Fibroblast of pulmonary artery (primary cell): ENCODE data around the gene RFPL4A.
"Not testable (repeated sequence)": the region's sequence is repeated elsewhere in the genome, so short reads cannot be mapped to it uniquely, and the experiment has no call there.

ENCODE experiments used
- DNase-seq: peaks from one replicate; pipeline ENCODE4 v3.0.0-alpha.2; 2010; ENCODE audit warnings: low read depth
- H3K4me3 ChIP-seq: replicated peaks from 2 replicates; pipeline ENCODE4 v1.5.1; 2011; ENCODE audit warnings: low read depth, mild to moderate bottlenecking, control low read depth, low read length, moderate library complexity
- CTCF ChIP-seq: IDR thresholded peaks from 2 replicates; pipeline ENCODE4 v1.5.1; 2011; ENCODE audit warnings: mild to moderate bottlenecking, control low read depth, low read length, inconsistent platforms; ENCODE audit errors: missing control alignments

Gene RFPL4A

DNA sequence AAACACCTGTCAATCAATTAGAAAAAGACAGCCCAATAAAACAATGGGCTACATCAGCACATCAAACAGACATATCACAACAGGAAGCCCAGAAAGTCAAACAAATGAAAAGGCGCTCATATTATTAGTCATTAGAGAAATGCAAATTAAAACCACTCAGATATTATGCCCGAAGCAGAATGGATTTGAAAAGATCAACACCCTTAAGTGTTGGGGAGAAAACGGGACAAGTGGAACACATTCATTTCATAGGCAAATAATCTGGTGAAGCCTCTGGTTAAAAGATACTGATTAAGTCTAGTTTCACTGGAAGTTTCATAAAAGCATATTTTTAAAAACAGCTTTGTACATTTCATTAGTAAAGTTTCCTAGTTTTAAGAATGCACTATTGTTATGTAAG, 38.1 kb upstream of the RFPL4A start:
- TF ChIP-seq CTCF: no peak
- H3K4me3 ChIP-seq: no peak overlapping the region
- no peak for DNase-seq

DNA sequence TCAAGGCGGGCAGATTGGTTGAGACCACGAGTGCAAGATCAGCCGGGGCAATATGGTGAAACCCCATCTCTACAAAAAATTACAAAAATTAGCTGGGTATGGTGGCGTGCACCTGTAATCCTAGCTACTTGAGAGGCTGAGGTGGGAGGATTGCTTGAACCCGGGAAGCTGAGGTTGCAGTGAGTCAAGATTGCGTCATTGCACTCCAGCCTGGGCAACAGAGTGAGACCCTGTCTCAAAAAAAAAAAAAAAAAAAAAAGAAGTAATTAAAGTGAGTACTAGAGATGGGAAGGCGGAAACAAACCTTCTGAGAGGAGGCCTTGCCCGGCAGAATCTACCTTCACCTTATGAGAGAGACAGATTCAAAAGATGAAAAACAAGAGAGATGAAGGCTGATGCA, 35.4 kb upstream of the RFPL4A start:
- H3K4me3 ChIP-seq: no peak overlapping the region
- DNase-seq: no peak
- TF ChIP-seq CTCF: no peak

DNA sequence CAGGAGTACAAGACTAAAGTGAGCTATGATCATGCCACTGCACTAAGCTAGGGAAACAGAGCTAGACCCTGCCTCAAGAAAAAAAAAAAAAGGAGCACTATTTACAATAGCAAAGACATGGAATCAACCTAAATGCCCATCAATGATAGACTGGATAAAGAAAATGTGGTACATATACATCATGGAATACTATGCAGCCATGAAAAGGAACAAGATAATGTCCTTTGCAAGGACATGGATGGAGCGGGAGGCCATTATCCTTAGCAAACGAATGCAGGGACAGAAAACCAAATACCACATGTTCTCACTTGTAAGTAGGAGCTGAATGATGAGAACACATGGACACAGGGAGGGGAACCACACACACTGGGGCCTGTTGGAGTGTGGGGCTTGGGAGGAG, 28.5 kb upstream of the RFPL4A start:
- H3K4me3 ChIP-seq, DNase-seq: not testable (repeated sequence)

- TF ChIP-seq CTCF: no peak
Observed at GRCh38 chr19:55738302-55738701, 20.6 kb upstream of the RFPL4A start, which contains the start of gene NLRP9. Gene NLRP9 (minus strand): TSS chr19:55738402. CDS start chr19:55738374, 28 bp downstream.

GRCh38 chr19:55750715-55751114, 8.2 kb upstream of the RFPL4A start:
- no peak overlapping the region for H3K4me3 ChIP-seq
- TF ChIP-seq CTCF: no peak

More at GRCh38 chr19:55738302-55738701, 20.6 kb upstream of the RFPL4A start, which contains the start of gene NLRP9:
- H3K4me3 ChIP-seq: no peak within 1 kb of the TSS
- no peak for DNase-seq

DNA sequence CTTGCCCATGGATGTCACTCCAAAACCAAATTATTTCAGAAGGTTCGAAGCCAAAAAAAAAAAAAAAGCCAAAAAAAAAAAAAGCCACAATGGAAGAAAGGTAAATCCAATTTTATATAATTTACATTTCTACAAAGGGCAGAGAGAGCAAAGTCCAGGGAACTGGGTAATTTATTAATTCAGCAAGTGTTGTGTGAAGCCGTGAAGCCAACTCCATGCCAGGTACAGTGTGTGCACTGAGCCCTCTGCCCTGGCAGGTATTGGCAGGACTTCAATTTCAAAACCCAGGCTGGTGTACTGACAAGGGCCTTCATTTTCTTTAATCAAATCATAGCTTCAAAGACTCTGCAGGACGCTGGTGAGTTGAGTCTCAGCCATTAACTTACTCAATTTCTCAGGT, 5.5 kb upstream of the RFPL4A start:
- DNase-seq: no peak
- no peak overlapping the region for H3K4me3 ChIP-seq
- no peak for TF ChIP-seq CTCF

More at GRCh38 chr19:55750715-55751114, 8.2 kb upstream of the RFPL4A start:
- no peak for DNase-seq

- not testable (repeated sequence) for DNase-seq, H3K4me3 ChIP-seq
Observed at GRCh38 chr19:55756808-55757207, 2.1 kb upstream of the RFPL4A start.

- no peak for DNase-seq
Observed at GRCh38 chr19:55766466-55766865, 7.6 kb downstream of the RFPL4A start.

GRCh38 chr19:55768818-55769217, 9.9 kb downstream of the RFPL4A start, which contains the start of gene RFPL4AL1:
Gene RFPL4AL1 (plus strand): TSS chr19:55769118. CDS start chr19:55771805, 2,687 bp downstream.
- DNase-seq, H3K4me3 ChIP-seq: not testable (repeated sequence)

More at GRCh38 chr19:55766466-55766865, 7.6 kb downstream of the RFPL4A start:
- no peak overlapping the region for H3K4me3 ChIP-seq
- TF ChIP-seq CTCF: no peak

- DNase-seq, H3K4me3 ChIP-seq: not testable (repeated sequence)
Observed at GRCh38 chr19:55769632-55770031, 10.7 kb downstream of the RFPL4A start.
